Naive thymus-derived CD4-positive, alpha-beta T cell (primary cell): ENCODE measurements around the gene PIK3IP1. TPM values are rescaled to one million over a fixed set of nuclear protein-coding genes. Genes with fewer than 3 reads are reported as not detected.

Source experiments
- ATAC-seq: fragments of 150-1000 bp; cut with Tn5 transposase; 2 replicates; pipeline ENCODE4 v1.10.0; 2021; ENCODE audit warnings: mild to moderate bottlenecking, moderate library complexity
- CTCF ChIA-PET: fragments of 350-600 bp; sonication (Branson Sonifier 250); formaldehyde crosslinking; loops from one replicate; lab custom pipeline; 2021; ENCODE audit warnings: antibody characterized with exemption; lab: Charles Lee
- POLR2A ChIA-PET: fragments of 350-600 bp; sonication (Branson Sonifier 250); formaldehyde crosslinking; loops from one replicate; lab custom pipeline; 2021; ENCODE audit warnings: antibody characterized with exemption, inconsistent platforms; lab: Charles Lee
- DNase-seq, 9 donors: peaks; one replicate each; pipeline versions ENCODE4 v3.0.0 to v3.0.0-alpha.2; 2020 to 2022; ENCODE audit warnings: mixed read lengths in 1 of 9
- H3K27ac ChIP-seq: one replicate; pipeline ENCODE4 v1.7.0; 2013; ENCODE audit warnings: mild to moderate bottlenecking, low read depth, low read length, moderate library complexity
- H3K27me3 ChIP-seq, 2 donors: one replicate each; pipeline ENCODE4 v1.7.0; 2013; ENCODE audit warnings: low read length in 2 of 2, mild to moderate bottlenecking in 2 of 2, moderate library complexity in 2 of 2; ENCODE audit not compliant: control insufficient read depth in 2 of 2, insufficient read depth in 2 of 2
- H3K36me3 ChIP-seq, 3 experiments: 1 replicate in 2 of 3; 2 replicates in 1 of 3; pipeline ENCODE4 v1.7.0; 2013; ENCODE audit warnings: low read length in 3 of 3, mild to moderate bottlenecking in 3 of 3, moderate library complexity in 1 of 3; ENCODE audit not compliant: insufficient read depth in 3 of 3, control insufficient read depth in 2 of 3
- H3K4me1 ChIP-seq, 2 donors: one replicate each; pipeline ENCODE4 v1.7.0; 2013; ENCODE audit warnings: low read length in 2 of 2, mild to moderate bottlenecking in 2 of 2, moderate library complexity in 1 of 2; ENCODE audit not compliant: control insufficient read depth in 2 of 2, insufficient read depth in 2 of 2
- H3K4me3 ChIP-seq: 2 replicates; pipeline ENCODE4 v1.7.0; 2013; ENCODE audit warnings: mild to moderate bottlenecking, low read length
- H3K9me3 ChIP-seq, 3 experiments: 1 replicate in 2 of 3; 2 replicates in 1 of 3; pipeline ENCODE4 v1.7.0; 2013; ENCODE audit warnings: low read length in 3 of 3; ENCODE audit not compliant: control insufficient read depth in 2 of 3
- H3K27ac Mint-ChIP-seq, 9 donors: one replicate each; pipeline ENCODE4 v1.8.0; 2020 to 2022; ENCODE audit warnings: mixed read lengths in 9 of 9, mild to moderate bottlenecking in 8 of 9, moderate library complexity in 5 of 9, inconsistent platforms in 2 of 9
- H3K27me3 Mint-ChIP-seq, 5 donors: one replicate each; pipeline ENCODE4 v1.8.0; 2021 to 2022; ENCODE audit warnings: mixed read lengths in 5 of 5, mild to moderate bottlenecking in 1 of 5
- H3K36me3 Mint-ChIP-seq, 5 donors: one replicate each; pipeline ENCODE4 v1.8.0; 2020 to 2022; ENCODE audit warnings: mixed read lengths in 5 of 5, mild to moderate bottlenecking in 3 of 5, inconsistent platforms in 1 of 5
- H3K4me1 Mint-ChIP-seq, 7 donors: one replicate each; pipeline ENCODE4 v1.8.0; 2020 to 2022; ENCODE audit warnings: mixed read lengths in 7 of 7, mild to moderate bottlenecking in 3 of 7, inconsistent platforms in 1 of 7
- H3K4me3 Mint-ChIP-seq, 10 donors: one replicate each; pipeline ENCODE4 v1.8.0; 2020 to 2022; ENCODE audit warnings: mild to moderate bottlenecking in 10 of 10, mixed read lengths in 10 of 10, moderate library complexity in 6 of 10, inconsistent platforms in 2 of 10
- H3K9me3 Mint-ChIP-seq, 11 donors: one replicate each; pipeline ENCODE4 v1.8.0; 2020 to 2022; ENCODE audit warnings: mixed read lengths in 11 of 11, mild to moderate bottlenecking in 4 of 11, inconsistent platforms in 1 of 11, moderate library complexity in 1 of 11
- intact Hi-C, 2 donors: fragments of 100-400 bp; cut with micrococcal nuclease; formaldehyde crosslinking; loops; one replicate each; pipeline ENCODE4 v1.15.1; 2023
- polyA plus RNA-seq, 2 donors: library from polyadenylated mRNA; unstranded; fragments of 300-500 nt; fragmentation: Illumina TruSeq; gene quantifications; one replicate each; pipeline ENCODE4 v1.2.3, GENCODE V29; 2021
- total RNA-seq, 6 experiments: library from RNA in 5 of 6; stranded (reverse) in 5 of 6; gene quantifications; 1 replicate in 5 of 6; 2 replicates in 1 of 6; pipeline ENCODE4 v1.2.3 and lab custom pipeline; 2021 to 2026

PIK3IP1 gene
- total and polyA plus RNA-seq, 7 experiments from 2014 or later = 72.8 to 941 (median 606) TPM

DNA sequence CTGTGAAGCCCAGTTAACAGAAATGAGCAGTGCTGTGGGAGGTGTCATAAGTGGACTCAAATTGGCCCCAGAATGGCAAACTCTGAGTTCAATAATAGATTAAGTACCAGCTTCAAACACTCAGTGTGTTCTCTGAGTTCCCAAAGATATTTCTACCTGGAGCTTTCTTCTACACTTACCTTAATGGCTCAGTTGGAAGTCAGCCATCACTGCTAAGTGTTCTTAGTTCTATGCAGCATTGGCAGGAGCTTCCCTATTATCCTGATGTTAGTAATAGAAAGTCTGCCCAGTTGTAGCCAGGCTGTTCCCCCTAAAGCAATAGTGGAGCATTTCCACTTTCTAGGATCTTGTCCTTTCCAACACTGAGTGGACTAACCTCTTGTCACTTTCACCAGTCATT is 9.7 kb upstream of the PIK3IP1 start:
- no peak overlapping the region for H3K4me3 ChIP-seq

DNA sequence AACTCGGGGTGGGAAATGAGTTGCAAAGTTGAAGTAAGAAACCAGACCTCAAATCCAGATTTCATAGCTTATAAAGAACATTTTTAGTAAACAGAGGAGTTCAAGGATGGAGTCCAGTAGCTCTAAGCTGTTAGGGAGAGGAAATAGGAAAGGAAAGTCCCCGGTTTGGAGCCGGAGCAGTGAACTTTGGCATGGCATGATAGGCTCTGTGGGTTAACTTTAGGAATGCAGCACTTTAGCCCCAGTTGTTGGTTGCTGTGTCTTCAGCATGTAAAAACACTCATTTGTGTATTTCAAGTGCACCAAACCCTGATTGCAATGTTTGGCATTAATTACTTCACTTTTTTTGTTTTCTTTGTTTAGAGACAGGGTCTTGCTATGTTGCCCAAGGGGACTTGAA is 8.6 kb upstream of the PIK3IP1 start:
- ATAC-seq (no peak), DNase-seq (no peak)
- no peak overlapping the region for H3K4me3 ChIP-seq
- peak overlapping the region in 4 of 10 donors; percentile 2 to 22 (median 6) for H3K4me3 Mint-ChIP-seq
- no peaks in the 10 kb centered on the region for H3K36me3 ChIP-seq
- peak overlapping the region in 1 of 9 donors; percentile 11 for H3K27ac Mint-ChIP-seq
- peaks cover 0 to 3% (median 0%) of the 10 kb centered on the region in 5 donors for H3K27me3 Mint-ChIP-seq
- H3K4me1 ChIP-seq = peaks cover 8 to 21% of the 10 kb centered on the region in 2 donors
- no peaks in the 10 kb centered on the region for H3K27me3 ChIP-seq
- POLR2A ChIA-PET = interaction anchor here (0.7 to 35.9 kb wide), 7 partner anchors 9 to 121 kb away, joined by 3 to 2331 read pairs (median 6); partner anchors contain the start of gene PIK3IP1
- CTCF ChIA-PET = interaction anchor here (0.5 to 1.4 kb wide), 3 partner anchors 8 to 28 kb away, joined by 3 to 8 read pairs (median 6); no protein-coding TSS in a partner anchor
- H3K9me3 Mint-ChIP-seq = no peaks in the 10 kb centered on the region
- peaks cover 0 to 27% (median 16%) of the 10 kb centered on the region in 5 donors for H3K36me3 Mint-ChIP-seq
- peaks cover 17 to 73% (median 51%) of the 10 kb centered on the region in 7 donors for H3K4me1 Mint-ChIP-seq
- no peak overlapping the region for H3K27ac ChIP-seq
- intact Hi-C loops = no loop called here
- no peaks in the 10 kb centered on the region for H3K9me3 ChIP-seq

More for the DNA sequence above, 9.7 kb upstream of the PIK3IP1 start:
- Mint-ChIP-seq H3K4me3 (no peak overlapping the region), H3K27ac (peak overlapping the region in 2 of 9 donors; percentile 5 to 55), H3K36me3 (peaks cover 0 to 27% (median 16%) of the 10 kb centered on the region in 5 donors), H3K27me3 (peaks cover 0 to 3% (median 0%) of the 10 kb centered on the region in 5 donors), H3K9me3 (no peaks in the 10 kb centered on the region), H3K4me1 (peaks cover 15 to 73% (median 48%) of the 10 kb centered on the region in 7 donors)
- ChIA-PET POLR2A (interaction anchor here (0.7 to 35.9 kb wide), 3 partner anchors 11 to 20 kb away, joined by 4 to 2331 read pairs (median 9); partner anchors contain the start of gene PIK3IP1), CTCF (interaction anchor here (0.6 kb wide), 1 partner anchor 11 kb away, joined by 3 read pairs; no protein-coding TSS in a partner anchor)
- DNase-seq (no peak), ATAC-seq (no peak)
- Histone ChIP-seq H3K9me3 (no peaks in the 10 kb centered on the region), H3K36me3 (no peaks in the 10 kb centered on the region), H3K4me1 (peaks cover 2 to 12% of the 10 kb centered on the region in 2 donors), H3K27me3 (no peaks in the 10 kb centered on the region), H3K27ac (no peak overlapping the region)
- intact Hi-C loops = no loop called here

DNA sequence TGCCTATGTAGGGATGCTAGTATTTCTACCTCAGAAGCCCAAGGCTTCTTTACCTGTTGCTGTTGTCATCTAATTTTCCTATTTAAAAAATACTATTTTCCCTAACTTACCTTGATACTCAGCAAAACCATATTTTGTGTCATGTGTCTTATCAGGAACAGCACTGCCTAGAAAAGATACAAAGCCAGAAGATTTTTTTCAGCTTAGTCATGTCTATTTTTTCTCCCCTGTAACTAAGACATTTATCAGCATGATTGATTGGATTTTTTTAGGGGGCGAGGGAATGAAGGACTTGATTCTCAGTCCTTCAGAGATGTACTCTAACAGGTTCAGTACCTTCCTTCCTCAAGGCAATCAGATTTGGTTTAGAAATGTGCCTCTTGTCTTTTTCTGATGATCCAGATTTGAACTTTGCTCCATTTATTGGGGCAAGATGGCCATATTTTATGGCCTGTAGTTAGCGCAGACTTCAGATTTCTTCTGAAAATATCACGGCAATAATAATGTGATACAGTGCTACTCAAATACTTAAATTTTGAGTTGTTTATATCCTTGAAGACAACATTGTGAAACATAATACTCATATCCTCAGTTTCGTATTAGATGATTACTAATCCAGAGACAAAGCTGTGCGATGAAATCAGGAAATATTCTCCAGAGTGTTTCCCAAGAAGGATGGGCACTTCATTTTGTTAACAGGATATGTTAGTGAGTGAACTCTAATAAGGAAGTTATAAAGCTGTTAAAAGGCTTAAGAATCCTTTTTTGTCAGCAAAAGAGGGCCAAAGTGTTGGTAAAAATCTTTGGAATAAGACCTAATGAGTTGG is 3.8 kb upstream of the PIK3IP1 start:
- H3K9me3 ChIP-seq = no peaks in the 10 kb centered on the region
- intact Hi-C loops = loop anchor here in 1 of 2 donors (10.0 kb wide), 1 partner anchor 871 kb away; the partner anchor contains the start of gene MTFP1
- CTCF ChIA-PET = interaction anchor here (0.6 to 4.3 kb wide), 8 partner anchors 10 to 84 kb away, joined by 3 to 33 read pairs (median 5); partner anchors contain the start of gene LIMK2
- Mint-ChIP-seq H3K27me3 (peaks cover 0 to 3% (median 0%) of the 10 kb centered on the region in 5 donors), H3K4me3 (peak overlapping the region; percentile 63 to 98 (median 81)), H3K36me3 (peaks cover 0 to 23% (median 20%) of the 10 kb centered on the region in 5 donors), H3K9me3 (peaks cover 0 to 8% (median 0%) of the 10 kb centered on the region in 11 donors), H3K27ac (peak overlapping the region in 8 of 9 donors; percentile 79 to 99 (median 88)), H3K4me1 (peaks cover 25 to 75% (median 62%) of the 10 kb centered on the region in 7 donors)
- peaks cover 20 to 41% of the 10 kb centered on the region in 2 donors for H3K4me1 ChIP-seq
- peaks cover 2 to 11% (median 4%) of the 10 kb centered on the region in 3 experiments for H3K36me3 ChIP-seq
- ATAC-seq = no peak
- DNase-seq = no peak
- H3K27me3 ChIP-seq = no peaks in the 10 kb centered on the region
- peak overlapping the region; percentile 60 for H3K27ac ChIP-seq
- peak overlapping the region; percentile 5 for H3K4me3 ChIP-seq
- POLR2A ChIA-PET = interaction anchor here (0.8 to 35.9 kb wide), 10 partner anchors 9 to 356 kb away, joined by 3 to 2331 read pairs (median 8); partner anchors contain the start of genes LIMK2, PATZ1 and PIK3IP1

DNA sequence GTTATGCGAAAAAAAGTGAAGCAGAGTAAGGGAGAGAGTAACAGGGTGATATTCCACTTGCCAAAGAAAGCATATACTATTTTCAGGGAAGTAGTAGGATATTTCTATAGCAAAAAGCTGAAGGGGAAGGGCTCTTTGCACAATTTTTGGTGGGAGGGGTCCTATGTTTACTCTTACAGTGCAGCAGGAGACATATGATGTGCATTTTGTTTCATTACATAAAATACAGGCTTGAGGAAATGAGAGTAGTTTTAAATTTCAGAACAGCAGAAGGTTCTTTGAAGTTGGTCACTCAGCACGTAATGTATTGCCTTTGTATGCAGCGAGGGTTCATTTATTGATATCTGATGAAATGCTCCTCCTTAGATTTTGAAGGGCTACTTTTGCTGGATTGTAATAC is 3.1 kb upstream of the PIK3IP1 start:
- intact Hi-C loops = loop anchor here in 1 of 2 donors (10.0 kb wide), 1 partner anchor 871 kb away; the partner anchor contains the start of gene MTFP1
- H3K36me3 Mint-ChIP-seq = peaks cover 0 to 25% (median 17%) of the 10 kb centered on the region in 5 donors

DNA sequence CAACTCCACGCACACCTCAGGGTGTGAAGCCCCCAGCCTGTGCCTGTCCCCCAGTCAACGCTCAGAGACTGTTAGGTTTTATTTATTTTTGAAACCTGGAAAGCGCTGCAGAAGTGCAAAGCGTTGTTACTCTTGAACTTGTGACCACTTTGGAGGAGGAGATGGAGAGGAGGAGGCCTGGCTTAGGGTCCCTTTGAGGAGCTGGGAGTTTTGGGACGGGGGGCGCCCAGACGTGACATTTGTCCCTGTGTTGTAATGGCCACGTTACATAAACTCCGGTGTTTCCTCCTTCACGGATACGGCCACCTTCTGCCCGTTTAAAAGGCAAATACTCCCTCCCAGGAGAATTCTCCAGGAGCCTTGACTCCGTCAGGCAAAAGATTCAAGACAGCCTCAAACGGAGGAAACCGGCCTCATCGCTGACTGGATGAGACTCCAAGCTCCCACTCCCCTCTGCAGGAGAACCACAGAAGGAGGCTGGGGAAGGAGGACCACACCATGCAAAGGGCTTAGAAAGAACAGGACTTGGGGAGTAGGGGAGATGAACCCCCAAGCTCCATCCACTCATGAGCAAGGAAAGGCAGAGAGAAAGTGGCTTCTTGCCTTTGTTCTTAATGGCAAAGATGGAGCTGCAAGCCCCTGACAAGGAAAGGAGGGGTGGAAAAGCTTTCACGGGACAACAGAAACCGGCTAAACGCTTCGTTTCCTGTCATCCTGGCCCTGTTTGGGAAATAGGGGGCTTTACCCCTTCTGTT is 630 bp downstream of the PIK3IP1 start:
- Mint-ChIP-seq H3K27ac (peak overlapping the region; percentile 98 to 100 (median 99)), H3K4me3 (peak overlapping the region; percentile 92 to 100 (median 98)), H3K27me3 (no peaks in the 10 kb centered on the region), H3K36me3 (peaks cover 4 to 50% (median 38%) of the 10 kb centered on the region in 5 donors), H3K9me3 (peaks cover 0 to 11% (median 0%) of the 10 kb centered on the region in 11 donors), H3K4me1 (peaks cover 31 to 65% (median 60%) of the 10 kb centered on the region in 7 donors)
- intact Hi-C loops = loop anchor here (1.0 to 10.0 kb wide), 15 partner anchors 12 to 867 kb away; partner anchors contain the start of genes DEPDC5 (in 2 of the 2), DRG1 (in 2 of the 2), PRR14L (in 2 of the 2) and LIMK2 (in 1 of the 2)
- peak overlapping the region; percentile 100 for H3K4me3 ChIP-seq
- H3K27me3 ChIP-seq = no peaks in the 10 kb centered on the region
- ATAC-seq (no peak), DNase-seq (peak in 3 of 9 donors; percentile 28 to 45 (median 39))
- peaks cover 46 to 53% of the 10 kb centered on the region in 2 donors for H3K4me1 ChIP-seq
- POLR2A ChIA-PET = interaction anchor here (0.7 to 35.9 kb wide), 38 partner anchors 9 to 1247 kb away, joined by 3 to 2331 read pairs (median 6); partner anchors contain the start of genes DRG1, LIMK2, MORC2 and PATZ1
- no peaks in the 10 kb centered on the region for H3K9me3 ChIP-seq
- H3K36me3 ChIP-seq = peaks cover 24 to 40% (median 37%) of the 10 kb centered on the region in 3 experiments
- CTCF ChIA-PET = interaction anchor here (0.7 to 6.9 kb wide), 11 partner anchors 12 to 316 kb away, joined by 3 to 73 read pairs (median 6); partner anchors contain the start of genes LIMK2 and PATZ1
- peak overlapping the region; percentile 100 for H3K27ac ChIP-seq

More for the DNA sequence above, 3.1 kb upstream of the PIK3IP1 start:
- Histone ChIP-seq H3K27me3 (no peaks in the 10 kb centered on the region), H3K27ac (peak overlapping the region; percentile 60), H3K4me3 (no peak overlapping the region), H3K9me3 (no peaks in the 10 kb centered on the region), H3K36me3 (peaks cover 4 to 14% (median 6%) of the 10 kb centered on the region in 3 experiments), H3K4me1 (peaks cover 20 to 41% of the 10 kb centered on the region in 2 donors)
- peak in 1 of 9 donors; percentile 26 for DNase-seq
- Mint-ChIP-seq H3K27me3 (peaks cover 0 to 3% (median 0%) of the 10 kb centered on the region in 5 donors), H3K27ac (peak overlapping the region; percentile 19 to 99 (median 85)), H3K4me3 (peak overlapping the region; percentile 41 to 98 (median 81)), H3K4me1 (peaks cover 23 to 68% (median 55%) of the 10 kb centered on the region in 7 donors), H3K9me3 (peaks cover 0 to 8% (median 0%) of the 10 kb centered on the region in 11 donors)
- CTCF ChIA-PET = interaction anchor here (0.9 to 4.3 kb wide), 4 partner anchors 18 to 83 kb away, joined by 3 to 33 read pairs (median 8); partner anchors contain the start of gene LIMK2
- ATAC-seq = no peak
- POLR2A ChIA-PET = interaction anchor here (1.1 to 35.9 kb wide), 6 partner anchors 10 to 211 kb away, joined by 3 to 2331 read pairs (median 50); partner anchors contain the start of genes LIMK2, PATZ1 and PIK3IP1
